H1 (cell line): ENCODE measurements around the gene MYH10.

ENCODE experiments used
- CTCF ChIP-seq, 3 experiments: IDR thresholded peaks; 1 replicate in 2 of 3; 2 replicates in 1 of 3; pipeline versions ENCODE4 v1.5.1 to v1.6.1; 2011; ENCODE audit warnings: low read length in 3 of 3, mild to moderate bottlenecking in 3 of 3, inconsistent platforms in 2 of 3, low read depth in 1 of 3, moderate library complexity in 1 of 3; ENCODE audit not compliant: insufficient read depth in 1 of 3; ENCODE audit errors: control extremely low read depth in 1 of 3
- E2F6 ChIP-seq: IDR thresholded peaks from 2 replicates; pipeline ENCODE4 v1.6.1; 2012; ENCODE audit warnings: inconsistent platforms
- EZH2 ChIP-seq: fragments of 200-600 bp; sonication (generic); IDR thresholded peaks from 2 replicates; pipeline ENCODE4 v1.7.1; 2012; ENCODE audit warnings: low read depth, mild to moderate bottlenecking, moderate library complexity, low read length, inconsistent platforms; ENCODE audit not compliant: severe bottlenecking
- KDM1A ChIP-seq: fragments of 200-600, 300-600 bp; sonication (generic); IDR thresholded peaks from 2 replicates; pipeline ENCODE4 v1.7.1; 2016; ENCODE audit warnings: mild to moderate bottlenecking, low read length, borderline replicate concordance
- NANOG ChIP-seq: IDR thresholded peaks from 2 replicates; pipeline ENCODE4 v1.6.1; 2011; ENCODE audit warnings: low read length, low read depth, mild to moderate bottlenecking, inconsistent platforms; ENCODE audit not compliant: insufficient read depth, poor library complexity, severe bottlenecking
- POLR2A ChIP-seq, 2 experiments: IDR thresholded peaks; 1 replicate in 1 of 2; 2 replicates in 1 of 2; pipeline ENCODE4 v1.6.1; 2011; ENCODE audit warnings: low read depth in 2 of 2, low read length in 2 of 2, mild to moderate bottlenecking in 2 of 2; ENCODE audit errors: control extremely low read depth in 1 of 2
- SIN3A ChIP-seq, 2 experiments: IDR thresholded peaks in 1 of 2; conservative IDR thresholded peaks in 1 of 2; 2 replicates each; pipeline ENCODE4 v1.6.1; 2011 to 2012; ENCODE audit warnings: low read length in 2 of 2, improper control_type of control experiment in 1 of 2, low read depth in 1 of 2, mild to moderate bottlenecking in 1 of 2
- SIX5 ChIP-seq: IDR thresholded peaks from 2 replicates; pipeline ENCODE4 v1.6.1; 2011; ENCODE audit warnings: mild to moderate bottlenecking, low read depth, low read length
- SP1 ChIP-seq: IDR thresholded peaks from 2 replicates; pipeline ENCODE4 v1.6.1; 2011; ENCODE audit warnings: low read depth, low read length
- SP2 ChIP-seq: IDR thresholded peaks from 2 replicates; pipeline ENCODE4 v1.6.1; 2012; ENCODE audit warnings: mild to moderate bottlenecking, low read length, inconsistent platforms

- TF ChIP-seq SP2 (no peak), CTCF (IDR thresholded peaks at IDR 0.05; ENCODE audit: control extremely low read depth in 1 of 3, insufficient read depth in 1 of 3, low read depth in 1 of 3, low read length in 3 of 3) (no peak), SIN3A (conservative IDR thresholded peaks at IDR 0.05 in 1 of 2, IDR thresholded peaks at IDR 0.05 in 1 of 2; ENCODE audit: low read depth in 1 of 2, low read length in 2 of 2) (no peak), NANOG (no peak), EZH2 (no peak), KDM1A (no peak), E2F6 (no peak), SIX5 (no peak), SP1 (no peak), POLR2A (IDR thresholded peaks at IDR 0.05; ENCODE audit: control extremely low read depth in 1 of 2, low read depth in 2 of 2, low read length in 2 of 2) (no peak)
These were observed 20.6 kb downstream of the MYH10 start for GRCh38 chr17:8609910-8610309.
